Colonic mucosa (tissue), 4 donors: Measurements from ENCODE around the gene ZNF341. TPM values are rescaled to one million over a fixed set of nuclear protein-coding genes. Genes with fewer than 3 reads are reported as not detected.

Experiments used
- DNase-seq: peaks from one replicate; pipeline ENCODE4 v3.0.0-alpha.2; 2020
- H3K27ac ChIP-seq: fragments of 200-600 bp; one replicate; pipeline ENCODE4 v1.8.0; 2021
- H3K27me3 ChIP-seq: fragments of 200-600 bp; one replicate; pipeline ENCODE4 v1.8.0; 2021
- H3K36me3 ChIP-seq: fragments of 200-600 bp; one replicate; pipeline ENCODE4 v1.8.0; 2021
- H3K4me1 ChIP-seq: fragments of 200-600 bp; one replicate; pipeline ENCODE4 v1.8.0; 2021; ENCODE audit warnings: mild to moderate bottlenecking
- H3K4me3 ChIP-seq: fragments of 200-600 bp; one replicate; pipeline ENCODE4 v1.8.0; 2021
- H3K9ac ChIP-seq, 2 donors: one replicate each; pipeline ENCODE4 v1.7.0; 2013; ENCODE audit warnings: control low read depth in 2 of 2, low read depth in 2 of 2, low read length in 2 of 2
- H3K9me3 ChIP-seq: fragments of 200-600 bp; one replicate; pipeline ENCODE4 v1.8.0; 2021
- intact Hi-C: fragments of 100-400 bp; cut with DNase I; formaldehyde crosslinking; loops from one replicate; pipeline ENCODE4 v1.14.1; 2022
- total RNA-seq, 2 donors: library from RNA; stranded (reverse); fragmentation: NEBNext Ultra II Directional in 1 of 2; extraction: Animal tissue kit (Norgen Biotek cat#: 25700) in 1 of 2; gene quantifications; one replicate each; pipeline ENCODE4 v1.2.1, GENCODE V29; 2021
- TF ChIP-seq, protein P1 (sequence below): fragments of 200-600 bp; IDR thresholded peaks from one replicate; pipeline ENCODE4 v1.8.0; 2022; ENCODE audit warnings: antibody characterized with exemption, mild to moderate bottlenecking
- donor health status: healthy.
- donor health status: DM: no; HTN: no; CAD: no.
- donor health status: DM: no; HTN: no; CAD: no.

The ZNF341 gene
- total RNA-seq, 2 donors from 2014 or later, result 2.7 to 6.1 TPM

GRCh38 chr20:33757458-33757857, 25.7 kb downstream of the ZNF341 start:
- intact Hi-C loops, result no loop called here
- Histone ChIP-seq H3K4me3 (no peak overlapping the region), H3K27me3 (no peaks in the 10 kb centered on the region), H3K27ac (no peak overlapping the region), H3K36me3 (no peaks in the 10 kb centered on the region), H3K9ac (no peak overlapping the region), H3K4me1 (no peaks in the 10 kb centered on the region), H3K9me3 (no peaks in the 10 kb centered on the region)
- DNase-seq, result no peak
- TF ChIP-seq, protein P1, sequence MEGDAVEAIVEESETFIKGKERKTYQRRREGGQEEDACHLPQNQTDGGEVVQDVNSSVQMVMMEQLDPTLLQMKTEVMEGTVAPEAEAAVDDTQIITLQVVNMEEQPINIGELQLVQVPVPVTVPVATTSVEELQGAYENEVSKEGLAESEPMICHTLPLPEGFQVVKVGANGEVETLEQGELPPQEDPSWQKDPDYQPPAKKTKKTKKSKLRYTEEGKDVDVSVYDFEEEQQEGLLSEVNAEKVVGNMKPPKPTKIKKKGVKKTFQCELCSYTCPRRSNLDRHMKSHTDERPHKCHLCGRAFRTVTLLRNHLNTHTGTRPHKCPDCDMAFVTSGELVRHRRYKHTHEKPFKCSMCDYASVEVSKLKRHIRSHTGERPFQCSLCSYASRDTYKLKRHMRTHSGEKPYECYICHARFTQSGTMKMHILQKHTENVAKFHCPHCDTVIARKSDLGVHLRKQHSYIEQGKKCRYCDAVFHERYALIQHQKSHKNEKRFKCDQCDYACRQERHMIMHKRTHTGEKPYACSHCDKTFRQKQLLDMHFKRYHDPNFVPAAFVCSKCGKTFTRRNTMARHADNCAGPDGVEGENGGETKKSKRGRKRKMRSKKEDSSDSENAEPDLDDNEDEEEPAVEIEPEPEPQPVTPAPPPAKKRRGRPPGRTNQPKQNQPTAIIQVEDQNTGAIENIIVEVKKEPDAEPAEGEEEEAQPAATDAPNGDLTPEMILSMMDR, result no peak

GRCh38 chr20:33761698-33762250, 30.0 kb downstream of the ZNF341 start:
- no peaks in the 10 kb centered on the region for H3K4me1 ChIP-seq
- no peaks in the 10 kb centered on the region for H3K36me3 ChIP-seq
- H3K9ac ChIP-seq, result no peak overlapping the region
- TF ChIP-seq, protein P1, result no peak
- H3K4me3 ChIP-seq, result no peak overlapping the region
- H3K27ac ChIP-seq, result no peak overlapping the region
- no peak for DNase-seq
- no peaks in the 10 kb centered on the region for H3K27me3 ChIP-seq
- intact Hi-C loops, result no loop called here
- no peaks in the 10 kb centered on the region for H3K9me3 ChIP-seq

GRCh38 chr20:33765099-33765498, 33.3 kb downstream of the ZNF341 start:
- intact Hi-C loops, result no loop called here
- Histone ChIP-seq H3K36me3 (no peaks in the 10 kb centered on the region), H3K4me3 (no peak overlapping the region), H3K27ac (no peak overlapping the region), H3K9me3 (no peaks in the 10 kb centered on the region), H3K27me3 (no peaks in the 10 kb centered on the region), H3K9ac (no peak overlapping the region), H3K4me1 (no peaks in the 10 kb centered on the region)
- TF ChIP-seq, protein P1, result no peak
- DNase-seq, result no peak

- H3K4me1 ChIP-seq, result no peaks in the 10 kb centered on the region
- TF ChIP-seq, protein P1, result no peak
- H3K9ac ChIP-seq, result no peak overlapping the region
- DNase-seq, result no peak
- no peaks in the 10 kb centered on the region for H3K27me3 ChIP-seq
- no peak overlapping the region for H3K4me3 ChIP-seq
- no peaks in the 10 kb centered on the region for H3K36me3 ChIP-seq
- no peaks in the 10 kb centered on the region for H3K9me3 ChIP-seq
- intact Hi-C loops, result no loop called here
- no peak overlapping the region for H3K27ac ChIP-seq
Measured at GRCh38 chr20:33765592-33765991, 33.8 kb downstream of the ZNF341 start.

GRCh38 chr20:33766686-33767085, 34.9 kb downstream of the ZNF341 start:
- H3K9ac ChIP-seq, result no peak overlapping the region
- no peaks in the 10 kb centered on the region for H3K9me3 ChIP-seq
- intact Hi-C loops, result no loop called here
- no peaks in the 10 kb centered on the region for H3K27me3 ChIP-seq
- no peaks in the 10 kb centered on the region for H3K36me3 ChIP-seq
- no peak for DNase-seq
- no peak overlapping the region for H3K27ac ChIP-seq
- TF ChIP-seq, protein P1, result no peak
- H3K4me3 ChIP-seq, result no peak overlapping the region
- no peaks in the 10 kb centered on the region for H3K4me1 ChIP-seq
